Right atrium auricular region (tissue), 2 donors: ENCODE data around the gene MITF. TPM values are rescaled to one million over a fixed set of nuclear protein-coding genes. Genes with fewer than 3 reads are reported as not detected.

Source experiments
- DNase-seq: peaks from one replicate; pipeline ENCODE4 v3.0.0-alpha.2; 2019; ENCODE audit warnings: low spot score
- H3K27ac ChIP-seq, 2 donors: fragments of 200-600 bp; sonication (generic); 1 replicate in 1 of 2; 2 replicates in 1 of 2; pipeline ENCODE4 v1.5.1; 2016 to 2019
- H3K27me3 ChIP-seq, 2 donors: fragments of 200-600 bp; sonication (generic); one replicate each; pipeline versions ENCODE4 v1.5.1 to v1.6.0; 2017 to 2019
- H3K36me3 ChIP-seq: fragments of 200-600 bp; sonication (generic); one replicate; pipeline ENCODE4 v1.5.1; 2016
- H3K4me1 ChIP-seq, 2 donors: fragments of 200-600 bp; sonication (generic); one replicate each; pipeline versions ENCODE4 v1.5.1 to v1.6.0; 2017 to 2019
- H3K4me3 ChIP-seq, 2 donors: fragments of 200-600 bp; sonication (generic); 1 replicate in 1 of 2; 2 replicates in 1 of 2; pipeline ENCODE4 v1.5.1; 2017 to 2019; ENCODE audit warnings: mild to moderate bottlenecking in 1 of 2, moderate library complexity in 1 of 2
- H3K9me3 ChIP-seq, 2 donors: fragments of 200-600 bp; sonication (generic); one replicate each; pipeline ENCODE4 v1.5.1; 2019
- CTCF ChIP-seq, 2 donors: fragments of 200-600 bp; sonication (generic); IDR thresholded peaks; one replicate each; pipeline ENCODE4 v1.5.1; 2019; ENCODE audit warnings: antibody characterized with exemption in 2 of 2
- total RNA-seq, 2 donors: library from RNA; depleted of rRNA; stranded (reverse); fragments of >200 nt; gene quantifications; one replicate each; pipeline ENCODE4 v1.1.0, GENCODE V29; 2016

Gene MITF
- total RNA-seq, 2 donors from 2014 or later, result 47.6 to 68.6 TPM

DNA sequence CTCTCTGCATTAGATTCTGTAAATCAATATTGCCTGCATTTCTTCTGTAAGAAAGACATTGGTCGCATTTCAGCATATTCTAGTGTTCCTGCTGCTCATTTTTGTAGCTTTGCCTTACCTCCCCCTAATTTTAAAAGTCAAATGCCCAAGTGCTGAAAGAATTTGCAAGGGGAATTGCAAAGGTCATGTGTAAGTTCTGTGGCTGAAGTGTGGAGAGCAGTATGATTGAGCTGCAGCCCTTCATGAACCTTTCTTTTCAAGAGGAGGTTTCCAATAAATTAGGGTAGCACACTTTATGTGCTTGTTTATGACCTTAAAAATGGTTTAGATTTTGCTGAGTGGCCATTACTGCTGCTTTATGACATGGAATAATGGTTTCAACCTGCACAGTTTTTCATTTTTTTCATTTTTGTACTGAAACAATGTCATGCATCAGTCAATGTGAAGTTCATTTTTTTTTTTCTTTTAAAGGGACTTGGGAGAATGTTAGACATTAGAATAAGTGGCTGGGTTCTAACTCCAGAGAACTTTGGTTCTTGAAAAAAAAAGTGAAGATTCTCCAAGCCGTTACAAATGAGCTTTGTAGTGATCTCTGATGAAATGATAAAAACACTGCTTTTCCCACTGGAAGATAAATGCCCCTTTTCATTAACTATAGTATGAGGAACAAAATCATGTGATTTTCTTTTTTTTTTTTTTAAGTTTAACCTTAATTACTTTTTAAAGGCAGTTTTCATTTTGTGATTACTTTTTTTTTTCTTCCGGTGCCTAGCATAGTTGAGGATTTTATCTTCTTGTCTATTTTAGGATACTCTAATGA lies 99.6 kb downstream of the MITF start:
- TF ChIP-seq CTCF (IDR thresholded peaks at IDR 0.05), result no peak
- H3K27ac ChIP-seq, result no peak overlapping the region
- H3K4me1 ChIP-seq, result peaks cover 0 to 34% of the 10 kb centered on the region in 2 donors

DNA sequence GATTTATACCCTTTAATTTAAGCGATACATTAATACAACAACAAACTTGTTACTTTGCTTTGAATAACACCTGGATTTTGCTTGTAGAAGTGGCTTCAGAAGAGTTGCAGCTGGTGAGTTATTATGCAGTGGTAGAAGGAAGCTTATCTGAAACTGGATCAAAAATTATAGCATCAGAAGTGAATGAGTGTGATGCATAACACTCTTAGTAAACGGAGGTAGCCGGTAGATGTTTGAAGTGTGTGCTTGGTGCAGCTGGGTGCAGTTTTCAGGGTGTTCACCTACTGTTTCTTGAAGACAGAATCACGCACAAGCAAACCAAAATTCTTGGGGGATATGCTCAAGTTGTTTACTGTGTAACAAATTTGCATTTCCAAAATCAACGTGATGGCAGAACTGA lies 103.1 kb downstream of the MITF start:
- no peaks in the 10 kb centered on the region for H3K27me3 ChIP-seq
- no peaks in the 10 kb centered on the region for H3K36me3 ChIP-seq
- H3K27ac ChIP-seq, result no peak overlapping the region
- TF ChIP-seq CTCF (IDR thresholded peaks at IDR 0.05), result no peak
- peaks cover 0 to 30% of the 10 kb centered on the region in 2 donors for H3K4me1 ChIP-seq
- H3K4me3 ChIP-seq, result no peak overlapping the region
- no peak for DNase-seq
- no peaks in the 10 kb centered on the region for H3K9me3 ChIP-seq

More for the DNA sequence above, 99.6 kb downstream of the MITF start:
- Histone ChIP-seq H3K9me3 (peaks cover 0 to 10% of the 10 kb centered on the region in 2 donors), H3K27me3 (no peaks in the 10 kb centered on the region), H3K36me3 (no peaks in the 10 kb centered on the region), H3K4me3 (no peak overlapping the region)
- no peak for DNase-seq

- DNase-seq, result no peak
- TF ChIP-seq CTCF (IDR thresholded peaks at IDR 0.05), result no peak
- Histone ChIP-seq H3K27ac (no peak overlapping the region), H3K4me3 (no peak overlapping the region), H3K9me3 (no peaks in the 10 kb centered on the region), H3K36me3 (no peaks in the 10 kb centered on the region), H3K27me3 (no peaks in the 10 kb centered on the region), H3K4me1 (peaks cover 0 to 28% of the 10 kb centered on the region in 2 donors)
These were observed 103.5 kb downstream of the MITF start for GRCh38 chr3:69842789-69843188.

GRCh38 chr3:69844706-69845105 lies 105.4 kb downstream of the MITF start:
- no peak for TF ChIP-seq CTCF (IDR thresholded peaks at IDR 0.05)
- peaks cover 0 to 18% of the 10 kb centered on the region in 2 donors for H3K4me1 ChIP-seq
- no peak for DNase-seq
- H3K27me3 ChIP-seq, result no peaks in the 10 kb centered on the region
- H3K27ac ChIP-seq, result no peak overlapping the region
- H3K4me3 ChIP-seq, result no peak overlapping the region
- H3K36me3 ChIP-seq, result no peaks in the 10 kb centered on the region
- no peaks in the 10 kb centered on the region for H3K9me3 ChIP-seq

DNA sequence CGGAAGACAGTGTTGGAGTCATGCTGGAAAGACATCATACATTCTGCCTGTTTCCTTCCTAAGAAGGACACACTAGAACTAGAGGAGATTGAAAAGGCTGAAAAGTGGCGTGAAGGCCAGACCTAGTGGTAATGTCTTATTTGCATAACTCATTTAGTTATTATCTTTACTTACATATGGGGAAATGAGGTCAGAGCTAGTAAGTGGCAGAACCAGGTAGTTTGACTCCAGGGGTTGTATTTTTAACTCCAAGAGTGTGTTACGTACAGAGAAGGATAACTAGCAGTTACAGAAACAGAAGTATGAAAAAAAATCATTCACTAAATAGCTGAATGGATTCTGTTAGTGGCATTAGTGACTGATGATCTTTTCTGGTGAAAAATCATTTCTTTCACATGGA lies 108.0 kb downstream of the MITF start:
- no peak overlapping the region for H3K27ac ChIP-seq

More for the DNA sequence above, 108.0 kb downstream of the MITF start:
- H3K4me3 ChIP-seq, result no peak overlapping the region
- H3K27me3 ChIP-seq, result no peaks in the 10 kb centered on the region
- H3K36me3 ChIP-seq, result no peaks in the 10 kb centered on the region
- H3K4me1 ChIP-seq, result peaks cover 0 to 24% of the 10 kb centered on the region in 2 donors
- no peak for TF ChIP-seq CTCF (IDR thresholded peaks at IDR 0.05)
- no peaks in the 10 kb centered on the region for H3K9me3 ChIP-seq
- DNase-seq, result no peak
